GM19023 (cell line): ENCODE measurements around the gene CCSER1.
A peak's percentile ranks its signal among the peaks of the same experiment; 100 is the strongest.
"Not testable (repeated sequence)": the region's sequence is repeated elsewhere in the genome, so short reads cannot be mapped to it uniquely, and the experiment has no call there.

ENCODE experiments used
- ATAC-seq: cut with Tn5 transposase; IDR thresholded peaks from one replicate; pipeline ENCODE4 v1.9.1; 2021; ENCODE audit warnings: mild to moderate bottlenecking, moderate library complexity; ENCODE audit not compliant: unreplicated experiment

CCSER1 gene

GRCh38 chr4:90641861-90642599, 514.8 kb downstream of the CCSER1 start:
- ATAC-seq: no peak

DNA sequence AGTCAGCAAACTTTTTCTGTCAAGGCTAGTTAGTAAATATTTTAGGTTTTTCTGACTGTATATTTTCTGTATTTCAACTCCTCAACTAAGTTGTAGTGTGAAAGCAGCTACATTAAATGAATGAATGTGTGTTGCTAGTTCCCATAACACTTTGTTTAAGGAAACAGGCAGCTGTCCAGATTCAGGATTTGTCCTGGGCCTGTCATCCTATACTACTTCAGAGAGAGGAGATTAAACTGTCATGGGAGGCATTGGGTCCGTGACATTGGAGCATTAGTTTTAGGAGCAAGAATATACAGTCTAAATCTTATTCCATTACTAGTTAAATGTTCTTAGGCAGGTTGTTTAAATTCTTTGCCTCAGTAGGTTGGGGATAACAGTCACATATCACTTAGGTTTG, 516.0 kb downstream of the CCSER1 start:
- no peak for ATAC-seq

- ATAC-seq: no peak
Measured at GRCh38 chr4:90648311-90648710, 521.1 kb downstream of the CCSER1 start.

- no peak for ATAC-seq
Measured at GRCh38 chr4:90648791-90649190, 521.6 kb downstream of the CCSER1 start.

DNA sequence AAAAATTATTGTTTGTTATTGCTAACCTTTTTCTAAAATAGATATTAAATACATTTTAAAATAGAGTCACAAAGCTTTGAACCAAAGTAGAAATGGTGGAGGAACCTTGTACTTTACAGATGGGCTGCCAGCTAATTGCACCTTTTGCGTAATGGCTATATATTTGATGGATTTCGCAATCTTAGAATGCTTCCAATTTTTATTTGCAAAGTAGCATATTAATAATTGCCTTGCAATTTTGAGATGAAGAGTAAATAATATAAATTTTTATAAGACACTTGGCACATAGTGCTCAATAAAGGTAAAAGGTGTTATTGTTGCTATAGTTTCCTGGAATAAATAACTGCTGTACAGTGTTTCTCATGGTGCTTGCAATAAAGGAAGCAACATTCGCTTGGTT, 533.5 kb downstream of the CCSER1 start:
- no peak for ATAC-seq

DNA sequence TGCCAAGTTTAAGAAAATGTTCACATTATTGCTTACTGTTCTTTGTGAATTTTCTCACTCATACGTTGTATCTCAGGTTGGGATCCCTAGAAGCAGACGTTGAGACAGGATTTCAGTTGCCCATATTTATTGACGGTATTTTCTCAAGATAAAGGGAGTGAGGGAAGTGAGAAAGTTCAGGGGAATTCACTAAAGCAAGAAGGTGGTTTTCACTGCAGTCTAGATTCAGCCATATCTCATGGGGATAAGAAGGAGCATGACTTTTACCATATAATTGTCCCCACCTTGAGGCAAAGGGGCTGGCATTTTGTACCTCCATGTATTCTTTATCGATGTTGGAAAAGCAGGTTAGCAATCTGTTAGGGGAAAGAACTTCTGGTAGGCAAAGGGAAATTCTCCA, 543.0 kb downstream of the CCSER1 start:
- ATAC-seq: peak; percentile 52

- no peak for ATAC-seq
Measured at GRCh38 chr4:90689739-90690138, 562.5 kb downstream of the CCSER1 start.

GRCh38 chr4:90695411-90695810, 568.2 kb downstream of the CCSER1 start:
- ATAC-seq: no peak

- ATAC-seq: not testable (repeated sequence)
Measured at GRCh38 chr4:90705501-90705900, 578.3 kb downstream of the CCSER1 start.

- ATAC-seq: no peak
Measured at GRCh38 chr4:90715242-90715641, 588.0 kb downstream of the CCSER1 start.

GRCh38 chr4:90718931-90719330, 591.7 kb downstream of the CCSER1 start:
- no peak for ATAC-seq

- no peak for ATAC-seq
Measured at GRCh38 chr4:90727938-90728337, 600.7 kb downstream of the CCSER1 start.

GRCh38 chr4:90730752-90731151, 603.6 kb downstream of the CCSER1 start:
- no peak for ATAC-seq

GRCh38 chr4:90733211-90733610, 606.0 kb downstream of the CCSER1 start:
- no peak for ATAC-seq

DNA sequence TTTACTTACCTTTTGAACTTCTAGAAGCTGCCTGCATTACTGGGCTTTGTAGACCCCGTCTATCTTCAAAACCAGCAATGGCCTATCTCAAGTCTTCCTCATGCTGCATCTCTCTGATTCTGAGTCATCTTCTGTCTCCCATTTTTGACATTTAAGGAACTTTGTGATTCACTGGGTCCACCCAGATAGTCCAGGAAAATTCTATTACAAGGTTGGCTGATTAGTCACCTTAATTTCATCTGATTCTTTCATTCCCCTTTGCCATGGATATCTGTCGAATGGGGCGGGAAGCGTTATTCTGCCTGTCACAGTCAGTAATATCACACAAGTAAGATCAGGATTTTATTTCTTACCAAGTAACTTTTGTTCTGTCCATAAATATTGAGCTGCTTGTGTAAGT, 618.0 kb downstream of the CCSER1 start:
- ATAC-seq: no peak

GRCh38 chr4:90753068-90753467, 625.9 kb downstream of the CCSER1 start:
- ATAC-seq: no peak

DNA sequence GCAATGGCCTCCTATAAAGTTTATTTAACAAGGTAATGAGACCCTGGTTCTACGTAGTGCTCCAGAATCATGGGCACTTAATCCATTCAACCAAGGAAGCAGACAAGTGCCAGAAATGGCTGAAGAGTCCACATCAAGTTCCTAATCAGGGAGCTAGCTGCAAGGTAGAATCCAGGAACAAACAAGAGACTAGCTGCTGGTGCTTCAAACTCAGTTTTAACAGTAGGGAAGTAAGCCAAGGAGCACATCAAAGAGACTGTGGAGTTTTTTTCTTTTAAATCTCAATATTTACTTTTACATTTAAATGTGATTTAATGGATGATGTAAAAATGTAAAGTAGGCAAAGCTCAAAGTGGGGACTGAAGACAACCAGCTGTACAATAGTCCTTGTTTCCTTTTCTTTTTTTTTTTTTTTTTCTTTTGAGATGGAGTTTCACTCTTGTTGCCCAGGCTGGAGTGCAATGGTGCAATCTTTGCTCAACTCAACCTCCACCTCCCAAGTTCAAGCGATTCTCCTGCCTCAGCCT, 630.4 kb downstream of the CCSER1 start:
- ATAC-seq: no peak

DNA sequence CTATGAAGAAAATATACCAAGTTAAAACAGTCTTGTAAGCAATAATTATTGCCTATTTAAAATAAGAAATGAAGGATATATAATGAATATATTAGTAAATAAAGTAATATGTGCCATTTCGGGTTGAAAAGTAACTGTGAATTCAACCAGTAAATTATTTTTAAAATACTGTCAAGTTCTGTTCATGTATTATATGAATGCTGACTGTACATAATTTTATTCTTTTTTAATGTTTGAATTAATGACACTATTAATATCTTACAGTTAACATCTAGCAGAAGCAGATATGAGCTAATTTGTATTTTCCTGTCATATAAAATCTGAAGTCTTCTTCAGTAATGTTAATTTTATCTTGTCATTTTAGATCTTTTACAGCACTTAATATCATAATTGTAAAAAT, 632.9 kb downstream of the CCSER1 start:
- no peak for ATAC-seq

DNA sequence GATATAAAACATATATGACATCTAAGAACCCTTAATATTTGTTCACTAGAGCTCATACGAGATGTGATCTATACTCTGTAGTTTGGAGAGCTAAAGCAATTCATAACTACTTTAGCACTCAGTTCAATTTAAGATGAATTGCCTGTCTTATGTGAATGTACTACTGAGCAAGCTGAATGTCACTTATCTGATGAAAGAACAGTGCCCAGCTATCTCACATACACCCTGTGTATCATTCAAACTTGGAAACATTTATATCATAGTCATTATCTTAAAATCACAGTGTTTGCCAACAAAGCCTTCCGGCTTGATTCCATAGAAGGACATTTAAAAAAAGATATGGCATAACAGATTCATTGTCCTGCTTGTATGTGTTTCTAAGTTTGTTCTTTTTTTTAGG, 639.6 kb downstream of the CCSER1 start:
- no peak for ATAC-seq

DNA sequence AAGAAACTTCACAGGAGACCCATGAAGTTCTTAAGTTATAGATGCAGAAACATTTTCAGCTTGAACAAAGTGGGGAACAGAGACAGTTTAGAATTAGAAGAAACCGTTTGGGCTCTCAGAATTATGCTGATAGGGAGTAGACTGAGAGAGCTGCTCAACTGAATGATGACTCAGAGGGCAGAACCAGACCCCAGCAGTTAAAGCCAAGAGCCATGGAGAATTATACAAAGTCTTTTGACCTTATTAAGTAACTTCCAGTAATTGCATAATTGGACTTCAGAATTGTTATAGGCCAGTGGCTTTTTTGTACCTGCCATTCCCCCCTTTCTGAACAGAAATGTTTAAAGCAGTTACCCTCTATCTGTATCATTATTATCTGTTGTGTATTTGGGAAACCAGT, 642.1 kb downstream of the CCSER1 start:
- no peak for ATAC-seq

DNA sequence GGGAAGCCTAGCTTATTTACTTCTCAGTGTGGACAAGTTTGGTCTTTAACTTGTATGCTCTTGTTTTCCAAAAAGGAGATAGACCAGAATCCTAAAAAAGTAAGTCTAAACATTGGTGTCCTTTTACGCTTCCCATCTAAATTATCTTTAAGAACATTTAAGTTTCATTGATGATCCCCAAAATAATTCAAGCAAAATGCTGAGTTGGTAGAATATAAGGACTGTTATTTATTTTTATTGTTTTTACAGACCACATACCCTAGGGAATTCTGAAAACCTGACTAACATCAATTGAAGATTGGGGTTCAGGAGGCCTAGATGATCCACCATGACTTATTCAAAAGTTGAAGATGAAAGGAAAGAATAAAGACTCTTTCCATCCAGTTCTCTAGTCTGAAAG, 653.0 kb downstream of the CCSER1 start:
- no peak for ATAC-seq

- ATAC-seq: no peak
Measured at GRCh38 chr4:90786602-90787001, 659.4 kb downstream of the CCSER1 start.

GRCh38 chr4:90792696-90793095, 665.5 kb downstream of the CCSER1 start:
- no peak for ATAC-seq
